Nephron (organoid): ENCODE data around the gene SUSD5.
A peak's percentile ranks its signal among the peaks of the same experiment; 100 is the strongest.
"Not testable (repeated sequence)": the region's sequence is repeated elsewhere in the genome, so short reads cannot be mapped to it uniquely, and the experiment has no call there.

ENCODE experiments used
- H3K27ac Mint-ChIP-seq, 3 experiments: 2 replicates each; pipeline ENCODE4 v1.8.0; 2020; ENCODE audit warnings: mixed read lengths in 3 of 3, mild to moderate bottlenecking in 2 of 3, moderate library complexity in 1 of 3
- H3K27me3 Mint-ChIP-seq: 2 replicates; pipeline ENCODE4 v1.8.0; 2021; ENCODE audit warnings: low read depth, mild to moderate bottlenecking, moderate library complexity, mixed read lengths
- H3K36me3 Mint-ChIP-seq: 2 replicates; pipeline ENCODE4 v1.8.0; 2020; ENCODE audit warnings: low read depth, mixed read lengths
- H3K4me1 Mint-ChIP-seq: 2 replicates; pipeline ENCODE4 v1.8.0; 2020; ENCODE audit warnings: mixed read lengths
- H3K4me3 Mint-ChIP-seq, 3 experiments: 2 replicates each; pipeline ENCODE4 v1.8.0; 2020; ENCODE audit warnings: mild to moderate bottlenecking in 3 of 3, mixed read lengths in 3 of 3, moderate library complexity in 2 of 3
- H3K9me3 Mint-ChIP-seq: 2 replicates; pipeline ENCODE4 v1.8.0; 2020; ENCODE audit warnings: mixed read lengths
- CTCF ChIP-seq, 3 experiments: fragments of 200-600 bp; sonication (generic); IDR thresholded peaks; one replicate each; pipeline ENCODE4 v1.5.0; 2021; ENCODE audit warnings: antibody characterized with exemption in 3 of 3; ENCODE audit not compliant: unreplicated experiment in 3 of 3

The SUSD5 gene

GRCh38 chr3:33117461-33117860 lies 101.1 kb downstream of the SUSD5 start:
- Mint-ChIP-seq H3K27ac (peak overlapping the region in 1 of 3 experiments; percentile 5), H3K9me3 (no peaks in the 10 kb centered on the region), H3K4me1 (peaks cover 20% of the 10 kb centered on the region), H3K27me3 (no peaks in the 10 kb centered on the region), H3K4me3 (peak overlapping the region in 2 of 3 experiments; percentile 2 to 32), H3K36me3 (peaks cover 22% of the 10 kb centered on the region)
- TF ChIP-seq CTCF (IDR thresholded peaks at IDR 0.05; ENCODE audit: unreplicated experiment in 3 of 3), result no peak

GRCh38 chr3:33115024-33115768 lies 103.4 kb downstream of the SUSD5 start:
- Mint-ChIP-seq H3K4me1 (peaks cover 20% of the 10 kb centered on the region), H3K4me3 (peak overlapping the region; percentile 83 to 95 (median 92)), H3K27ac (peak overlapping the region; percentile 77 to 89 (median 88)), H3K9me3 (no peaks in the 10 kb centered on the region), H3K36me3 (peaks cover 10% of the 10 kb centered on the region), H3K27me3 (no peaks in the 10 kb centered on the region)
- TF ChIP-seq CTCF (IDR thresholded peaks at IDR 0.05; ENCODE audit: unreplicated experiment in 3 of 3), result no peak

- Mint-ChIP-seq H3K27me3 (no peaks in the 10 kb centered on the region), H3K36me3 (peaks cover 10% of the 10 kb centered on the region), H3K4me3 (peak overlapping the region; percentile 83 to 95 (median 92)), H3K27ac (peak overlapping the region; percentile 77 to 92 (median 92)), H3K4me1 (peaks cover 20% of the 10 kb centered on the region), H3K9me3 (no peaks in the 10 kb centered on the region)
- TF ChIP-seq CTCF (IDR thresholded peaks at IDR 0.05; ENCODE audit: unreplicated experiment in 3 of 3), result no peak
These were observed 104.0 kb downstream of the SUSD5 start for GRCh38 chr3:33114622-33115023.

- H3K9me3 Mint-ChIP-seq, result no peaks in the 10 kb centered on the region
- H3K4me3 Mint-ChIP-seq, result peak within 1 kb of the TSS; percentile 83 to 95 (median 92)
- H3K4me1 Mint-ChIP-seq, result peaks cover 20% of the 10 kb centered on the region
- no peak for TF ChIP-seq CTCF (IDR thresholded peaks at IDR 0.05; ENCODE audit: unreplicated experiment in 3 of 3)
- H3K27ac Mint-ChIP-seq, result peak within 1 kb of the TSS; percentile 86 to 97 (median 92)
- peaks cover 4% of the 10 kb centered on the region for H3K36me3 Mint-ChIP-seq
- no peaks in the 10 kb centered on the region for H3K27me3 Mint-ChIP-seq
These were observed 104.6 kb downstream of the SUSD5 start, which contains the start of gene CRTAP for GRCh38 chr3:33113772-33114621. Gene CRTAP (plus strand): TSS chr3:33114014. CDS start chr3:33114078, 64 bp downstream.

- Mint-ChIP-seq H3K27ac (no peak overlapping the region), H3K27me3 (no peaks in the 10 kb centered on the region), H3K4me3 (no peak overlapping the region), H3K9me3 (no peaks in the 10 kb centered on the region), H3K4me1 (peaks cover 14% of the 10 kb centered on the region), H3K36me3 (no peaks in the 10 kb centered on the region)
- no peak for TF ChIP-seq CTCF (IDR thresholded peaks at IDR 0.05; ENCODE audit: unreplicated experiment in 3 of 3)
These were observed 107.0 kb downstream of the SUSD5 start for GRCh38 chr3:33111581-33111980.

GRCh38 chr3:33106854-33107253 lies 111.8 kb downstream of the SUSD5 start:
- H3K4me1 Mint-ChIP-seq, H3K4me3 Mint-ChIP-seq, H3K36me3 Mint-ChIP-seq, H3K9me3 Mint-ChIP-seq, H3K27ac Mint-ChIP-seq, H3K27me3 Mint-ChIP-seq: not testable (repeated sequence)
